ENCODE data around the gene KLHL29. TPM values are rescaled to one million over a fixed set of nuclear protein-coding genes. Genes with fewer than 3 reads are reported as not detected.

KLHL29 gene
- total RNA-seq, 1 donor = 14.7 TPM

GRCh38 chr2:23385748-23386338 lies 864 bp downstream of the KLHL29 start:
- TF ChIP-seq, protein P1, sequence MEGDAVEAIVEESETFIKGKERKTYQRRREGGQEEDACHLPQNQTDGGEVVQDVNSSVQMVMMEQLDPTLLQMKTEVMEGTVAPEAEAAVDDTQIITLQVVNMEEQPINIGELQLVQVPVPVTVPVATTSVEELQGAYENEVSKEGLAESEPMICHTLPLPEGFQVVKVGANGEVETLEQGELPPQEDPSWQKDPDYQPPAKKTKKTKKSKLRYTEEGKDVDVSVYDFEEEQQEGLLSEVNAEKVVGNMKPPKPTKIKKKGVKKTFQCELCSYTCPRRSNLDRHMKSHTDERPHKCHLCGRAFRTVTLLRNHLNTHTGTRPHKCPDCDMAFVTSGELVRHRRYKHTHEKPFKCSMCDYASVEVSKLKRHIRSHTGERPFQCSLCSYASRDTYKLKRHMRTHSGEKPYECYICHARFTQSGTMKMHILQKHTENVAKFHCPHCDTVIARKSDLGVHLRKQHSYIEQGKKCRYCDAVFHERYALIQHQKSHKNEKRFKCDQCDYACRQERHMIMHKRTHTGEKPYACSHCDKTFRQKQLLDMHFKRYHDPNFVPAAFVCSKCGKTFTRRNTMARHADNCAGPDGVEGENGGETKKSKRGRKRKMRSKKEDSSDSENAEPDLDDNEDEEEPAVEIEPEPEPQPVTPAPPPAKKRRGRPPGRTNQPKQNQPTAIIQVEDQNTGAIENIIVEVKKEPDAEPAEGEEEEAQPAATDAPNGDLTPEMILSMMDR (IDR thresholded peaks at IDR 0.05; ENCODE audit: insufficient read depth, low read depth, low read length) = no peak
- no peak for DNase-seq (ENCODE audit: low read depth)
- peak overlapping the region; percentile 59 for H3K4me3 ChIP-seq (ENCODE audit: low read depth, low read length)

DNA sequence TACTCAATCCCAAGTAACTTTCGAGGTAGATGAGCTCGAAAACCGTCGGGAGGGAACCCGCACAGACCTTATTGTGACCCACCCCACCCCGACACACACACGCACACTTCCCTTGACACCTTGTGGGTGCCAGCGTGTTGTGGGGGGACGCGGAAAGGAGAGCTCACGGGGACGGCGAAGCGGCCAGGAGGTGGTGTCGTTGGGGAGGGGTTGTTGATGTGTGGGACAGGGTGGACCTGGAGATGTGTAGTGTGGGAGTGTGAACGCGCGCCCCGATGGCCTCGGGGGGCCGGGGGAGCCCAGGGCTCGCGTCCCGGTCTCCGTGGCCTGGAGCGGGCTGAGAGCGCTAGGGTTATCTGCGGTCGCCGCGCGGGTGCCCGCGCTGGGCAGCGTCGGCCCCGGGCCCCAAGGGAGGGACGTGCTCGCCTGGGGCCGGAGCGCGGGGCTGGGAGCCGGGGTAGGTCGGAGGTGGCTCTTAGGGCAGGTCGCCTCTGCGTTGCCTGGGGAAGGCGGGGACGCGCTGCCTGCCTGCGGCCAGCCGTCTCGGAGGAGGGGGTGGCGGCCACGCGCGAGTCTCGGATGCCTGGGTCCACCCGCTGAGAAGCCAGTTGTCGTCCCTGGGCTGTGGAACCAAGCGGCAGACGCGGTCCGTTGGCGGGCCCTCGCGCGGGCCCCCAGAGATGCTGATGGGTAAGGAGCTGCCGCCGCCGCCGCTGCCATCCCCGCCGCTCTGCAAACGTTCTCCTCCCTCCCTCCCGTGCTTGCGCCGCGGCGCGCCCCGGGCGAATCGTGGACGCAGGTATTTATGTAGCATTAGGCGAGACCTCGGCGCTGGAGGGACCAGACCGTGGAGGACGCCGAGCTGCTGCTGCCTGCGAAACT lies 1.6 kb downstream of the KLHL29 start:
- no peak for DNase-seq (ENCODE audit: low read depth)
- TF ChIP-seq, protein P1 (IDR thresholded peaks at IDR 0.05; ENCODE audit: insufficient read depth, low read depth, low read length) = no peak
- H3K4me3 ChIP-seq (ENCODE audit: low read depth, low read length) = peak overlapping the region; percentile 59

DNA sequence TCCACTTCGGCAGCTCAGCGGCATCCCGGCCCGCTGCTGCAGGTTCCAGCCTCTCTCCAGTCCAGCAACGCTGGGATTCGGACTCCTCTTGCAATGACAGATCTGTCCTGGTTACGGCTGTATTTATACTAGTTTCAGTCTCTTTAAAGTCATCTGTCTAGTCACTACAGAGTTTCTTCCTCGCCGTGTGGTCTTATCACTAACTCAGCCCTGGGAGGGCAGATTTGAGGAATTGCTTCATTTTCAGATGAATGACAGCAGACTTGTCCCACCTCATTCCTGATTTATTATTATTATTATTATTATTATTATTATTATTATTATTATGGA lies 2.2 kb downstream of the KLHL29 start:
- TF ChIP-seq, protein P1 (IDR thresholded peaks at IDR 0.05; ENCODE audit: insufficient read depth, low read depth, low read length) = no peak
- H3K4me3 ChIP-seq (ENCODE audit: low read depth, low read length) = peak overlapping the region; percentile 59
- DNase-seq (ENCODE audit: low read depth) = no peak

- no peak overlapping the region for H3K4me3 ChIP-seq (ENCODE audit: low read depth, low read length)
- TF ChIP-seq, protein P1 (IDR thresholded peaks at IDR 0.05; ENCODE audit: insufficient read depth, low read depth, low read length) = no peak
- DNase-seq (ENCODE audit: low read depth) = no peak
Observed at GRCh38 chr2:23387845-23388244, 2.9 kb downstream of the KLHL29 start.

DNA sequence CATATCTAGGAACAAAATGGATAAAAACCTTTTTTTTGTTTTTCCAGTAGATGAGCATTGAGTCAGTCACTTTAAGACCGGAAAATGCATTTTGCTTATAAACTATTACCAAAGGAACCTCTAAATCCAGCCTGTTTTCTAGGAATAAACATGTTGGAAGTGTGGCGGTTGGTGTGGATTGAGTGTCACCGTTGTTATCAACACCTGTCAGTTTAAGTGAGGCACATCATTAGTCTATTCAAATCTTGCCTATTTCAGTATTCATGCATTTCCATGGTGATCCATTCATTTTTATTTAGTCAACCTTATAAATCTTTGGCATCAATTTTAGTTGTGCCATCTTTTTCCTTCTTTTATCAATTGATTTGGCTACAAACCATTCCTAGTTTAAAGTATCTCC lies 3.3 kb downstream of the KLHL29 start:
- DNase-seq (ENCODE audit: low read depth) = no peak
- TF ChIP-seq, protein P1 (IDR thresholded peaks at IDR 0.05; ENCODE audit: insufficient read depth, low read depth, low read length) = no peak
- H3K4me3 ChIP-seq (ENCODE audit: low read depth, low read length) = no peak overlapping the region

DNA sequence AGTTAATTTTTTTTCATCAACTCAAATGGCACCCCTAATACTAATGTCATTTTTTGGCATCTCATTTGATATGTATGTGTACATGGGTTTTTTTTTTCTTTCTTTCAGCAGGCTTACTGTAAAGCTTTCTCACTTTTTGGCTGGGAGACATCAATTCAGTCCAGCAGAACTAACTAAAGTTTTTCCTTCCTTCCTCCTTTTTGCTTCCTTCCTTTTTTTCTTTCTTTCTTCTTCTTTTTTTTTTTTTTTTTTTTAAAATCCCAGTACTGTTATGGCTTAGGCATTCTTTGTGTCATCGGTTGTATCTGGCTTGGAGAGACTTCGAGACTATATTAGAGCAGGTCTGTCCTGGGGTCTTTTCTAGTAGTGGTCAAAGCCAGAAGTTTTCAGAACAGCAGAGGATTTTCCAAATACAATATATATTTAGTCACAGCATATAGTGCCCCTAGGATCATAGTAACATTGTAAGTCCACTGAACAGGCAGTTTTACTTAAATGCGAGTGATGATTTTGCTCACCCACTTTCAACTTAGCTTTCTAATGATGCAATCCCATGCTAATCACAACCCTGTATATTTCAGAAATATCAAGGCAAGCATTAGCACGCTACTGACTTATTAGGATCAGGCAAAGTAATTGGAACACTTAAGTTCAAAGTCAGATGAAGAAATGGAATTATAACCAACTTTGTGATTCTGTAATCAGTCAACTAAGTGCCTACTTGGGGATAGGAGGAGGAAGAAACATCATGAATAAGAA lies 4.0 kb downstream of the KLHL29 start:
- H3K4me3 ChIP-seq (ENCODE audit: low read depth, low read length) = no peak overlapping the region
- no peak for DNase-seq (ENCODE audit: low read depth)
- TF ChIP-seq, protein P1 (IDR thresholded peaks at IDR 0.05; ENCODE audit: insufficient read depth, low read depth, low read length) = no peak

Measured in fibroblast of villous mesenchyme (primary cell).